Measurements from ENCODE around the gene MACROD2. TPM values are rescaled to one million over a fixed set of nuclear protein-coding genes. Genes with fewer than 3 reads are reported as not detected.

Gene MACROD2
- total and polyA plus RNA-seq, 2 donors (not counting 1 experiment from before 2014, with no cell fraction given): 5.3 to 6.7 TPM

- Histone ChIP-seq H2AFZ (ENCODE audit: insufficient read depth, low read depth, low read length, poor library complexity, severe bottlenecking) (no peak overlapping the region), H3K4me1 (ENCODE audit: control insufficient read depth in 2 of 2, insufficient read depth in 2 of 2, low read length in 2 of 2) (no peaks in the 10 kb centered on the region), H3K9me3 (ENCODE audit: control extremely low read depth in 1 of 3, control insufficient read depth in 2 of 3, insufficient read depth in 1 of 3, low read length in 2 of 3) (no peaks in the 10 kb centered on the region), H3K27ac (ENCODE audit: low read length in 2 of 2) (no peak overlapping the region), H3K4me2 (replicated peaks; ENCODE audit: low read depth, low read length, poor library complexity, severe bottlenecking) (no peak overlapping the region), H4K20me1 (ENCODE audit: control insufficient read depth, insufficient read depth, low read length, poor library complexity, severe bottlenecking) (no peaks in the 10 kb centered on the region), H3K36me3 (replicated peaks in 1 of 2; ENCODE audit: control extremely low read depth in 1 of 2, control insufficient read depth in 1 of 2, extremely low read depth in 1 of 2, insufficient read depth in 2 of 2, low read length in 1 of 2) (no peaks in the 10 kb centered on the region), H3K9ac (ENCODE audit: low read length) (no peak overlapping the region), H3K4me3 (ENCODE audit: control extremely low read depth in 1 of 5, extremely low read depth in 1 of 5, insufficient read depth in 1 of 5, low read depth in 2 of 5, low read length in 4 of 5) (no peak overlapping the region), H3K79me2 (ENCODE audit: control insufficient read depth, insufficient read depth, low read length) (no peaks in the 10 kb centered on the region), H3K27me3 (replicated peaks in 1 of 4; ENCODE audit: control extremely low read depth in 1 of 4, control insufficient read depth in 3 of 4, insufficient read depth in 4 of 4, low read length in 3 of 4) (no peaks in the 10 kb centered on the region)
- Mint-ChIP-seq H3K4me1 (peaks cover 6% of the 10 kb centered on the region), H3K27me3 (no peaks in the 10 kb centered on the region), H3K9me3 (ENCODE audit: insufficient read depth) (no peaks in the 10 kb centered on the region), H3K27ac (no peak overlapping the region), H3K4me3 (no peak overlapping the region)
- CTCF ChIA-PET: interaction anchor here (2.0 kb wide), 1 partner anchor 1009 kb away, joined by 7 read pairs; the partner anchor contains the start of gene FLRT3
- ATAC-seq (ENCODE audit: low read depth) (no peak), DNase-seq (no peak)
- intact Hi-C loops (cut with micrococcal nuclease): no loop called here
- POLR2A ChIA-PET: no interaction called here
- no peak for TF ChIP-seq EZH2 (IDR thresholded peaks at IDR 0.05; ENCODE audit: borderline replicate concordance, insufficient read depth, low read depth, low read length, poor library complexity, severe bottlenecking)
- TF ChIP-seq CTCF (IDR thresholded peaks at IDR 0.05): no peak
- WGBS (ENCODE audit: insufficient coverage): 100% methylated on average over 3 of the region's 3 CpGs
These were observed 1351.5 kb downstream of the MACROD2 start for GRCh38 chr20:15346657-15347280.

- Histone ChIP-seq H3K36me3 (replicated peaks in 1 of 2; ENCODE audit: control extremely low read depth in 1 of 2, control insufficient read depth in 1 of 2, extremely low read depth in 1 of 2, insufficient read depth in 2 of 2, low read length in 1 of 2) (no peaks in the 10 kb centered on the region), H3K27me3 (replicated peaks in 1 of 4; ENCODE audit: control extremely low read depth in 1 of 4, control insufficient read depth in 3 of 4, insufficient read depth in 4 of 4, low read length in 3 of 4) (no peaks in the 10 kb centered on the region), H3K4me1 (ENCODE audit: control insufficient read depth in 2 of 2, insufficient read depth in 2 of 2, low read length in 2 of 2) (no peaks in the 10 kb centered on the region), H3K4me2 (replicated peaks; ENCODE audit: low read depth, low read length, poor library complexity, severe bottlenecking) (no peak overlapping the region), H4K20me1 (ENCODE audit: control insufficient read depth, insufficient read depth, low read length, poor library complexity, severe bottlenecking) (no peaks in the 10 kb centered on the region), H3K79me2 (ENCODE audit: control insufficient read depth, insufficient read depth, low read length) (no peaks in the 10 kb centered on the region), H3K9me3 (ENCODE audit: control extremely low read depth in 1 of 3, control insufficient read depth in 2 of 3, insufficient read depth in 1 of 3, low read length in 2 of 3) (no peaks in the 10 kb centered on the region), H2AFZ (ENCODE audit: insufficient read depth, low read depth, low read length, poor library complexity, severe bottlenecking) (no peak overlapping the region), H3K9ac (ENCODE audit: low read length) (no peak overlapping the region), H3K27ac (ENCODE audit: low read length in 2 of 2) (no peak overlapping the region), H3K4me3 (ENCODE audit: control extremely low read depth in 1 of 5, extremely low read depth in 1 of 5, insufficient read depth in 1 of 5, low read depth in 2 of 5, low read length in 4 of 5) (no peak overlapping the region)
- no peaks in the 10 kb centered on the region for H3K9me3 Mint-ChIP-seq (ENCODE audit: insufficient read depth)
- TF ChIP-seq EZH2 (IDR thresholded peaks at IDR 0.05; ENCODE audit: borderline replicate concordance, insufficient read depth, low read depth, low read length, poor library complexity, severe bottlenecking) (no peak), CTCF (IDR thresholded peaks at IDR 0.05) (no peak)
- H3K27me3 Mint-ChIP-seq: no peaks in the 10 kb centered on the region
- H3K4me1 Mint-ChIP-seq: no peaks in the 10 kb centered on the region
- H3K4me3 Mint-ChIP-seq: no peak overlapping the region
- intact Hi-C loops (cut with micrococcal nuclease): no loop called here
- DNase-seq (no peak), ATAC-seq (ENCODE audit: low read depth) (no peak)
- ChIA-PET POLR2A (no interaction called here), CTCF (no interaction called here)
- WGBS (ENCODE audit: insufficient coverage): no CpG with 5 or more reads among the region's 2 CpGs
- no peak overlapping the region for H3K27ac Mint-ChIP-seq
These were observed 1363.7 kb downstream of the MACROD2 start for GRCh38 chr20:15359056-15359455.
